NB4 (cell line): ENCODE measurements around the gene ANAPC7.
"Not testable (repeated sequence)": the region's sequence is repeated elsewhere in the genome, so short reads cannot be mapped to it uniquely, and the experiment has no call there.

Experiments used
- CTCF ChIP-seq: IDR thresholded peaks from one replicate; pipeline ENCODE4 v1.5.1; 2012; ENCODE audit warnings: low read depth, low read length
- MAX ChIP-seq: IDR thresholded peaks from 2 replicates; pipeline ENCODE4 v1.6.1; 2011; ENCODE audit warnings: low read depth, low read length
- POLR2A ChIP-seq: IDR thresholded peaks from 2 replicates; pipeline ENCODE4 v1.6.1; 2011; ENCODE audit warnings: mild to moderate bottlenecking; ENCODE audit not compliant: insufficient read length; ENCODE audit errors: extremely low read depth

DNA sequence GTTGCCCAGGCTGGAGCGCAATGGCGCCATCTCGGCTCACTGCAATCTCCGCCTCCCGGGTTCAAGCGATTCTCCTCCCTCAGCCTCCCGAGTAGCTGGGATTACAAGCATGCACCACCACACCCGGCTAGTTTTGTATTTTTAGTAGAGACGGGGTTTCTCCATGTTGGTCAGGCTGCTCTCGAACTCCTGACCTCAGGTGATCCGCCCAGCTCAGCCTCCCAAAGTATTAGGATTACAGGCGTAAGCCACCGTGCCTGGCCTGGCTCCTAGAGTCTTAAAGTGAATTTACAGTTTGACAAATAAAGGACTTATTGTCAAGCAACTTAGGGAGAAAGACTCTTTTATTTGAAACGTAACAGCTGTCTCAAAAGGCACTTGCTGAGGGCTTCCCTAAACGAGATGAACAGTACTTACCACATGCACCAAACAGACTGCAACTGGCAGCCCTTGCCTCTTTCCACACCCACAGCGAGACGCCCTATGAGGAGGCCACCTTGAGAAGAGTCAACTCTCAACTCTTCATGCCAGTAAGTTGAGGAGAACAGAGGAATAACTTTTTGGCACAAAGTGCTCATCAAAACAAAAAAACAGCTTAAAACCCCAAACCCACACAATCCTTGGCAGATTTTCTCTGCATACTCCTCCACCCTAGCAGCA lies 25.2 kb downstream of the ANAPC7 start:
- not testable (repeated sequence) for TF ChIP-seq CTCF, MAX, POLR2A
